Stimulated activated CD8-positive, alpha-beta memory T cell treated with anti-CD3 and anti-CD28 coated beads, Interleukin-12 subunit alpha, Interleukin-12 subunit beta, amount 100 ng/mL, for 24 hours (primary cell): ENCODE results near the gene AGMO.

Source experiments
- DNase-seq: peaks from one replicate; pipeline ENCODE4 v3.0.0-alpha.2; 2020; ENCODE audit errors: extremely low read depth

The AGMO gene

DNA sequence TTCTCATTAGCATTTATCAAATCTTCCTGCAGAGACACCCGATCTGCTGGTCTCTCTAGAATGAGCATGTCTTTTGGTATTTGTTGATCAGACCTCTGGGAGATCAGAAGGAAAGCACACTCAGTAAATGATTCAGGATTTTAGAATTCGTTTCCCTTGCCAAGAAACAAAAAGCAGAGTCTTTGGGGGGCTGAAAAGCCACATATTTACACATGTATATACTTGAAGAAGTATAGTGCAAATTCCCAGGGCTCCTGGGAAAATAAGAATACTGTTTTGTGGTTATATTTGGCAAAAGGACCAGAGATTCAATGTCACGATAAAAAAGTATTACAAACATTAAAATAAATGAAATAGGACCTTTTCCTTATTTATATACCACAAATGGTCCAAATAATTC, 100.2 kb downstream of the AGMO start:
- DNase-seq: no peak

DNA sequence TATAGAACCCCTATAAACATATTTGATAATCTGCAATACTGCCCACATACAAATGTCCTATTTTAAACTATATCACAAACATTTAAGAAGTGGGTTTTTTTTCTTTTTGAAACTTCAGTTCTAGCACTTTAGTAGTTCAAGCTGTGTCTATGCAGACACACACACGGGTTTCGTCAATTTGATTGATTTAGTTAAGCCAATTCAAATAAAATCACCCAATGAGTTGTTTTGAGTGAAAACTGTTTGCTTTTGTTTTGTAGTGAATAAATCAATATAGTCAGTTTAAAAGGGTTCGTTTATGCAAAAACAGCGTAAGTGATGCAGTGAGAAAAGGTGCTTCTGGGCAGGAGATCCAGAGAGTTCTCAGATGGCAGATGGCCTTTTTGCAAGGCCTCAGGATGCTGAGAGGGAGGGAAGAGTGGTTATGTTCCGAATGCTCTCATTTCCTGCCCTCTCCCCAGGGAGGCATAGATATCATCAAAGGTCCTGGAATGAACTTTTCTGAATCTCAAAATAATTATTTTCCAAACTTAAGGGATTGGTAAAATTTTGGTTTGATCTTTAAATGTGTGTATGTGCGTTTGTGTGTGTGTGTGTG, 102.7 kb downstream of the AGMO start:
- no peak for DNase-seq

DNA sequence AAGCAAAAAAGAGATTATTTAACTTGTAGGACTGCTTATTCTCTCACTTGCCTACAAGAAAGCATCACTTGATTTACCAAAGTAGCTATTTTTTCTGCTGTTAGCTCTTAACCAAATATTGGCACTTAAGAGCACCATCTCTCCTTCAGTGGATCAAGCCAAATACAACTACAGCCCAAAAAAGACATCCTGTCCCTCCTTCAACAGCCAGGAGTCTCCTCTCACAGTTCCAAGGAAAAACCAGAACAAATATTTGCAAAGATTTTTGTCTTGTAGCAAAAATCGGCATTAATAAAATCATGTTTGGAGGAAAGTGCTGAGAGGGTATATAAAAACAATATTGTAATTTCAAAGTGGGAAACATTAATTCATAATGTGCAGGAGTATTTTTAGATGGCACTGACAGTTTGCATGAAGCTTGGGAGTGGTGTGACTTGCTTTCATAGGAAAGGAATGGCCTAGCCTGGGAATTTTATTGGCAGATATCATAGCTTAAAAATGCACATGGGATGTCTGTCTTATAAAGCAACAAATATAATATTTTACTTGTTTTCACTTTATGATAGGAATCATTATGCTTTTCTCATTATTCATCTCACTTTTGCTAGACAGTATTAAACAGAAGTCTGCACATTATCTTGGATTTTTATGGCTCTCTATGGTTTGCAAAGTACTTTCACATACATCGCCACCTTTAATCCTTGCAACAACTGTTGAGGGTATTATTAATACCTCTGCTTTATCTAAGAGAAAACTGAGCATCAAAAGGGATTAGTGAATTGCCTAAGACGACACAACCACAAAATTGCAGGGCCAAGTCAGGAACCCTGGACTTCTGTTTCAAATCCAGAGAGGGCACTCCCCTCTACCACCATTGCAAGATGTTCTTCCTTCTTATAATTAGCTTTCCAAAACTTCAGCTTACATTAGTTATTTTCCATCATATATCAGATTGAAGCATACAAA, 103.5 kb downstream of the AGMO start:
- DNase-seq: no peak

DNA sequence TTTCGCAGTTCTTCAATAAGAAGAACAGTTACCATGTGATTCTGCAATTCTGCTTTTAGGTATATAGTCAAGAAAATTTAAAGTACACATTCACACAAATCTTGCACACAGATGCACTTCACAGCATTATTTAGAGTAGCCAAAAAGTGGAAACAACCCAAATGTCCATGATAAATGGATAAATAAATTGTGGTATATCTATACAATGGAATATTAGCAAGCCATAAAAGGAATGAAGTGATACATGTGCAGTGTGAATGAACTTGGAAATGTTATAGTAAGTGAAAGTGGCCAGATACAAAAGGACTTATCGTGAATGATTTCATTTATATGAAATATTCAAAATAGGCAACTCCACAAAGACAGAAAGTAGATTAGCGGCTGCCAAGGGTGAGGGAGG, 109.1 kb downstream of the AGMO start:
- no peak for DNase-seq

DNA sequence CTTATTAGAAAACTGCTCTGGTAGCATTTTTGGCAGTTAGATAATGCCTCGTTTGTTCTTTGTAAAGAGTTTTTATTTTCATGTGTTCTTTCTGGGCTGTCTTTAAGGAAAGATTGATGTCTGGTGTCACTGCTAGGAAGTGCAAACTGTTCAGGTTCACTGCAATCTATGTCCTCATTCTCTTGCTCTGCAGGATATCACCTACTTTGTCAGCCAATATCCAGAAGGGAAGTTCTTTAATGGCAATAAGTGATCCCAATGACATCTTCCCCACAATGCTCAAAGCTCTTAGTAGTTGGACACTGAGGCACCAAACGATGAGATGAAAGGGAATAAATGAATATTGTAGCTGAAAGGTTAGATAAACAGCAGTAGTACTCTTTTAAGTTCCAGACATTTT, 115.1 kb downstream of the AGMO start:
- no peak for DNase-seq

DNA sequence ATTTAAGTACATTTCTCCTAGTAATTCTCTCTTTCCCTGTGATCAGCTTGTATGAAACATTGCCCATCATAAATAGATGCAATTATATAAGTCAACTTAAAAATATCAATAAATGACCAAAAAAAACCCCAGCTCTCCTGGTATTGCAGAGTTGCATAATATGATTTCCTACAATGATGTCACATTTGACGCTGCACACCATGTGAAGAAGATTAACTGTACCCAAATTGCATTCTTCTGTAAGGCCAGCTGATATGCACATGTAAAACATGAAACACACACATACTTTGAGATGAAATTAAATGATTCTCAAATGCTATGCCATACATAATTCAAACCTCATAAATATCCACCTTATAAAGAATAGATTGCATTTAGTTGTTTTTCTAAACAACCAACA, 115.5 kb downstream of the AGMO start:
- no peak for DNase-seq

DNA sequence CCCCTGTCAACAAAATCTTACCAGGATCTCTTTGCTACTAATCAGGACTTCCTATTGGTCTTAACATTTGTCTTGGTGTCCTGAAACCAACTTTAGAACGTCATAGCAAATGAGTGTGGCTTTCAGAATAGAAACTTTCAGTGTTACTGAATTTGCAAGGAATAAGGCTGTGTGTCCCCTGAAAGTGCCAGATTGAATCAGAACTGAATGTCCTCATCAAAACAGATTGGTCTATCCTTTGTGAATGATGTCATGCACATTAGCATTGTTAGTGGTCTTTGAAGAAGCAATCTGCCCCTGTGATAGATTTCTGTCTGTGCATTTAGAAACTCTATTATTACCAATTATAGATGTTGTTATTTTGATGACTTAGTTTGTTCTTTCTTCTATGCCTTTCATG, 119.9 kb downstream of the AGMO start:
- no peak for DNase-seq

DNA sequence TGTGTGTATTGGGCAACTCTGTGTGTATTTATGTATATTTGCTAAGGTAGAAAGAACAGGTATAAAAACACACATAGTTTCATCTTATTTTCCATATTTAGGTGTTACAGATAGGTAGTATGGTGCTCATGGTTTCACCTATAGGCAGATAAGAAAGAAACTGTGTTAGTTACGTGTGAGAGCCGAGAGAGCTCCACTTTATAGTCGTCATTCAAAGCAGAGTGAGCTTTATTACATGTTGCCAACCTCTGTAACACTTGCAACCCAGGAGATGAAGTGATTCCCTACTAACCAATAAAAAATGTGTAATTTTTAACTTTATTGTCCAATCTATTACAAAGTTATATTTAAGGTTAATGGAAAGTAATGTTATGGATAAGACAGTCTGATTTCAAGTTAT, 121.3 kb downstream of the AGMO start:
- DNase-seq: no peak

DNA sequence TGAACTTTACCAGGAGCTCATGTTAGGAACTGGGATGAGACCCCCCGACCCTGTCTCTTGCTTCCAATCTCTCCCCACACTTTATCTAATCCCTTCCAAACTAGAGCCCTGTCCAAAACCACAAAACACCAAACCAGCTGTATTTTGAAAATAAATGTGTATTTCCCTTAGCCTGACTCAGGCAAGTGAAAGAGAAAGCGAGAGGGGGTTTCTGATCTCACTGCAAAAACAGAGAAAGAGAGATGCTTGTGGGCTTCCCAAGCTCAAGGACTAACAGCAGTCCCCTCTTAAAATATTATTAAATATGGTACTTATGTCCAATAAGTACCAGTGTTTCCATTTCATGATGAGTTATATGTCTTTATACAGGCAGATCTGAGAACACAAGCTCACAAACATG, 122.0 kb downstream of the AGMO start:
- DNase-seq: no peak

DNA sequence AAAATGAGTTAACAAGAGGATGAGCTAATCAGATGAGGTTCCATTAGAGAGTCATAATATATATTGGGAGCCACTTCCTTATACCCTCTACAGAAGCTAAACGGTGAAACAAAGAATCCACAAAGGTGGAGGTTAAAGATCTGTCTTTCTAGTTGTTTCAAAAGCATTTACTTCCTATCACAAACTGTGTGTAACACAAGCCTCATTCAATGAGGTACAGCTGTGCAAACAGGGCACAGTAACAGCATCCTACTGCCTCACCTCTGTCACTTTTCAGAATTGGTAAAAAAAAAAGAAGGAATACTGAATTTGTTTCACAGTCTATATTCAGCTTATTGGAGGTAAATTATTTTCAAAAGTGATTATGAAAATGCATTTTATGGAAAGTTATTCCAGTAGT, 128.7 kb downstream of the AGMO start:
- no peak for DNase-seq

DNA sequence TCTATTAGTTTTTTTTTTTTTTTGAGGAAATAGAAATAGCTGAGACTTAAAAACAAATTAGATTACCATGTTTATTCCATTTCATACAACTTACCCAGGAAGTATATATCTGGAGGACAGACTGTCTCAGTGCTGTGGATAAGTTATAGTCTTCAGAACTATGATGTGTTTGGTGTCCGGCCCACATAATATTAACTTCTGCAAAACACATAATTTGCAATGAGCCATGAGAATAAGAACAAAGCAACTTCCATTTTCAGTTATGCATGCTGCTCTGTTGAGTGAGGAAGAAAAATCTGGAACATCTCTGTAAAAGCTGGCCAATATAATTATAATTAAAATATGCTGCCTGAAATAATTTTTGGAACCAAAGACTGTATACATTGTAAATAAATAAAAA, 130.9 kb downstream of the AGMO start:
- no peak for DNase-seq

DNA sequence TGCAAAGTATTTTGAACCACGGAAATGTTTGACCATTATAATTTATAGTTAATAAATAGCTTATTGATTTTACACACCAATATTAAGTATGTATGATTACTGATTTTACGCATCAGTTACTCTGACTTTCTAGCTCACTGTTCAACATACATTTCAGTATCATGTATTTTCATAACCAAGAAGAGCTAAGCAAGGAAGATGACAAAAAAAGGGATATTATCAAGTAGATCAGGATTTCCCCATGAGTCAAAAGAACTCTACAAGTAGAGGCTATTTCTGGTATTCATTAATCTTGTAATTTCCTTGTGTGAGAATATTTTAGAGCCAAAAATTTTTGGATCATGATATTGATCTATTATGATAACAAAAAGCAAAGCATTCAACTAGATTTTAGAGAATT, 131.6 kb downstream of the AGMO start:
- DNase-seq: no peak

DNA sequence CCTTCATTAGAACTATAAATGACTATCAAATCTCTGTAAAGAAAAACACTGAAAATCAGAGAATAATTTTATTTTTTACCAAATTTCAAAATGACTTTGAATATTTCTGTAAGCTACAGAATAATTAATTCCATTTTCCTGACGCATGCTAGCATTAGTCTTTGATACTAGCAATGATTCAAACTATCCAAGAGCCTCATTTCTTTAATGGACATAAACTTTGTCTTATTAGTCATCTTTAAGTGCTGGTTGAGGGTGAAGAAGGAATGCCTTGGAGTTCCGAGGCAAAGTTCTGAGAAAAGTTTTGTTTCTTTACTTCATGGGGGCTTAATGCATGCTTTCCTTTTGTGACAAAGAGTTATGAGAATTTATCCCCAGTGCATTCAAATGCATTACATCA, 137.3 kb downstream of the AGMO start:
- DNase-seq: no peak

DNA sequence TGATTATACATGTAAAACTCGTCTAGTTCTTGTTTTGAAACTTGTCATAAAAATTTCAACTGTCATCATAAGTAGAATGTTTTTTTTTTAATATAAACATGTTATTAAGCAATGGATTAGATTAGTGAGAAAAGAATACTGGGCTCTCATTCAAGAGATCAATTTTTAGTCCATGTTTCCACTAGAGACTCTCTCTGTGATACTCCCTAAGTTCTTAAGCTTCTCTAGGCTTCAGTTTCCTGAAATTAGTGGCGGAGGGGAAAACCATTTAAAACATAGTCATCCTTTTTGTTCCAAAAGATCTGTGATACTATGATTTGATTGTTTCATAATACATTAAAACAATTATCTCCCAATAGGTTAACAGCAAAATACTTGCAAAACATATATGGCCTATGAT, 142.2 kb downstream of the AGMO start:
- no peak for DNase-seq

DNA sequence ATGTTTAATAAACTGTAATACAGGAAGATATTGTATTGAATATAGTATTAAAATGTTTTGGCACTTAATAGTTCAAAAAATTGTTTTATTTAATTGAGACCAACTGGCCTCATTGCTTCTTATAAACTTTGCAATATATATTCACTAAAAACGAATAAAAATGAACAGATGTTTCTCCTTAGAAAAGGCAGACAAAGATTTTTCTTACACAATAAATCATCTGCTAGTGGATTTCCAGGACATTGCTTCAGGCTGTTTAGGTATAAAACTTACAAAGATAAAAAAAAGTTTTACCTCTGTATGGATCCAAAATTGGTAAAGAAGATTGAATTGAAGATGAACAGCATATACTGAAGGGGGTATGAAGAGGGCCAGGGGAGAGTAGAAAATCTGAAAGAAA, 143.6 kb downstream of the AGMO start:
- no peak for DNase-seq

DNA sequence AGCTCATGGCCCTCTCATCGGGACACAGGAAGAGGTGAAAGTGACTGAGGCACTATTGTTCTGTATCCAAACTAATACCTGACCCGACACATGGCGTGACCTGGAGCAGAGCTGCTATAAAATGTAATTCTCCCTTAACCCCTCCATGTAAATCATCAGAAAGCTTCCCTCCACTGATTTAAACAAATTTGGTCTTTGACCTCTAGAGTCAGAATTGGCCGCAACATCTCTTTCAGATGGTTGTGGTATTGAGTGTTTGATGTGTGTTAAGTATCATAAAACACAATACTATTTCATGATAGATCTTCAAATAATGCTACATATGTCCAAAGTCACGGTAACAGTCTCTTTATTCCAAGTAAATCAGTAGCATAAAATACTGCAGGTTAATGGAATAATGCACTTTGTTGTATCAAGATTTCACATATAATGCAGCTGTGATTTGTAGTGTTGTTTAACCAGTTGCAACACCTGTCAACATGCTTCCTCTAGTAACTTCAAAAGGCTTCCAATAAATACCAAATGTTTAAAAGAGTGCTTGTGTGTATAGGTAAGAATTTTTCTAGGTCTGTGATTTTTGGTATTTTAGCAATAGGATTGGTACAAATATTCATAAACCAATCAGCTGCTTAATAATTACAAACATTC, 144.3 kb downstream of the AGMO start:
- no peak for DNase-seq

DNA sequence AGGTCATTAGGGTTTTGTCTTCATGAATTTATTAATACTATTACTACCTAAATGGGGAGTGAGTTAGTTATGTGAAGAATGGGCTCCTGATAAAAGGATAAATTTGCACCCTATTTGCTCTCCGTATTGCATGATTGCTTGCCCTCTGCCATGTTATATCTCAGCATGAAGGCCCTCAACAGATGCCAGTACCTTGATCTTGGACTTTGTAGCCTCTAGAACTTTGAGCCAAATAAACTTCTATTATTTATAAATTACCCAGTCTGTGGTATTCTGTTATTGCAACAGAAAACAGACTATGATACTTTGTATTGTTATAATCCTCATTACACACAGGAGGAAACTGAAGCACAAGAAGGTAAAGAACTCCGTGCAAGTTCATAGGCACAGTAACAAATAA, 150.8 kb downstream of the AGMO start:
- DNase-seq: no peak

DNA sequence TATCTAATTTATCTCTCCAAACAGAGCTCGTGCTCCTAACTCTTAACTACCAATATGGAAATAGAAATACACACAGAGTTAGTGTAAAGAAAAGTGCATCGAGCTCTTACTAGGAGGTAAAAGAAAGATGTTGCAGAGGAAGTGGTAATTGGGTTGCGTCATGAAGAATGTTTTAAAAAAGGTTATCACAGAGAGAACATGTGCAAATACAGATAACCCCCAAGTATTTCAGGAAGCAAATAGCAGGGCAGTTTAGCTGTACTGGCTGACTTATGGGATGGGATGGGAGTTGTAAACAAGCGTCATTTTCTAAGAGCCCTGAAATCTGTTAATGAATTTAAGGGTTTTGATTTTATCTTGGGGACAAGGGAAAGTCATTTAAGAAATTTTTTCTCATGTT, 153.9 kb downstream of the AGMO start:
- DNase-seq: no peak

DNA sequence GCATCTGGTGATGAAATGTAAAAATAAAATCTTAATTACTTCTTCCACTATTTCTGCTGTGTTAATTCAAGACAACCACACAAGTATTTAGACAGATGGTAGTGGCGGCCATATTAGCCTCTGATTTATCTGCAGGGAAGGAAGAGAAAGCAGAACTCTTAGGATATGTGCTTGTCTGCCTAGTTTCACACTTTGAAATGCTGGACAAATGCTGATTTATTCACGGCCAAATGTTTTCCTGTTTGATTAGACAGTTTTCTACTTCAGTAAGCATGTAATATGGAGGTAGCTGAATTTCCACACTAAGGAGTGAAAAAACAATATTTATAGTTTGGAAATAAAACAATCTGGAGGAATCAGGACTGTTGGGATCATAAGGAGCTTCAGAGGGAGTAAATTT, 158.1 kb downstream of the AGMO start:
- DNase-seq: no peak

DNA sequence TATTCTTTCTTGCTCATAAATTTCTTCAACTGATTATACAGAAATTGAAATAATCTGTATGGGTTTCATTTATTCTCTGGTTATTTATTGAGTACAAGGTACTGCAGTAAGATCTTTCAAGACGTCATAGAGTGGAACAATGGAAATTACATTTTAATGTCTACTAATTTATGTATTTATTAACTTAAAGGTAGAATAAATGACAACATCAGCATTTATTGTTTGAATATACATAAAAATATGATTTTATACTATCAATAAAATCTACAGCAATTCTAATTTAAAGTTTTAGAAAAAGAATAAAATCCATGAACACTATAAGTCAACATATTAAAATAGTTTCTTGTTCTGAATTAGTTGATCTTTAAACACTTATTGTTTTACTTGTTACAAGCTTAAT, 158.5 kb downstream of the AGMO start:
- no peak for DNase-seq

DNA sequence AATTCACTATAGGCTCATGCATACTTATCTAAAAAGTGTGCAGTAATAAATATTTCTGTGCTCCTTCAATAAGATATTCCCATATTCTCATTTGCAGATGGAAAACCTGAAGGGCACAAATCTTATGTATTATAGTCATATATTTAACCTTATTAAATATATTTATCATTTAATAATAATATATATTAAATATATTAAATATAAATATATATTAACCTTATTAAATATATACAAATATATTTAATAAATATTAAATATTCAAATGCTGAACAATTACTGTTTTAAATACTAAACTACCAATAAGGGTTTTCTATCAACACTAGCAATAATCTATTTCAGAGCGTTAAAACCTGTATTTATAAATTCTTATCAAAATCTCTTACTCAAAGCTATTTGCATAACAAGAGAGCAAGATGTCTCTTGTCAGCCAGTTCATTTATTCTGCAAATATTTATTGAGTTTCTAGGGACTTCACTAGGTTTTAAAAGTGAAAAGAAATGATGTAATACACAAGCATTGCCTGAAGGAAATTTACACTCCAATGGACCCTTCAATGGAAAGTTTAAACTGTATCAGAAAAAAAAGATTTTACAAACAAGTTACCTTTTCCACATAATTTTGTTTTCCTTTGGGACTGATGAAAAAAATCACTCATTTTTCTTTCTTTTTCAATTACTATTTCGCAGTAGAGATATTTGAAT, 159.2 kb downstream of the AGMO start:
- DNase-seq: no peak

DNA sequence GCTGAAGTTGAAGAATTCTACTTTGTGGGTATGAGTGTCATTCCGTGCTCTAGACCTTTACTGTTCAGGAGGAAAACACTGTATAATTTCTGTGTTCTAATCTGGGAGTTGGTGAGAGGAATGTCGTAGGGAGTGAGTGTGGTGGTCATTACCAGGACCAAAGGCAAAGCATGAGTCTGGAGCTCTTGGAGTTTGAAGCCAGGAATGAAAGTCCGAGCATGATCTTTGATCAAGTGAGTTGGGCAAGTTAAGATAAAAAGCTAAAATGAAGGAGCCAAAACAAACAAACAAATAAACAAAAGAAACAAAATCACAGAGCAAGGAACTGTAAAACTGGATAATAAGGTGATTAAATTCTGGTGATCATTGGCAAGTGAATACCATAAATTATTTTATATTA, 161.4 kb downstream of the AGMO start:
- DNase-seq: no peak
